H1 (cell line): ENCODE measurements around the gene C3orf49. TPM values are rescaled to one million over a fixed set of nuclear protein-coding genes. Genes with fewer than 3 reads are reported as not detected.

ENCODE experiments used
- CTCF ChIA-PET: fragments of 300-600 bp; sonication (Branson Sonifier 250); formaldehyde crosslinking; loops from one replicate; lab custom pipeline; 2021; ENCODE audit not compliant: partially characterized antibody; lab: Charles Lee
- POLR2A ChIA-PET: fragments of 300-600 bp; sonication (Branson Sonifier 250); formaldehyde crosslinking; loops from one replicate; lab custom pipeline; 2021; ENCODE audit warnings: inconsistent platforms; ENCODE audit not compliant: partially characterized antibody; lab: Charles Lee
- DNase-seq, 2 experiments: peaks; one replicate each; pipeline versions ENCODE4 v3.0.0 to v3.0.0-alpha.2; 2010 to 2022; ENCODE audit warnings: low spot score in 2 of 2, low read depth in 1 of 2, mixed read lengths in 1 of 2
- FAIRE-seq: peaks from 2 replicates; lab custom pipeline; 2011; peaks lifted over from hg19 to GRCh38; lab: Jason Lieb, UNC
- H2AFZ ChIP-seq: 2 replicates; pipeline ENCODE4 v1.8.1; 2012; ENCODE audit warnings: low read length, inconsistent platforms
- H2AK5ac ChIP-seq: 2 replicates; pipeline ENCODE4 v1.6.1; 2013; ENCODE audit warnings: low read depth, low read length
- H2BK120ac ChIP-seq: replicated peaks from 2 replicates; pipeline ENCODE3; 2013; ENCODE audit warnings: low read depth, low read length, inconsistent platforms
- H2BK12ac ChIP-seq: 2 replicates; pipeline ENCODE4 v1.6.1; 2013; ENCODE audit warnings: low read depth, low read length
- H2BK15ac ChIP-seq: 2 replicates; pipeline ENCODE4 v1.6.1; 2013; ENCODE audit warnings: low read length
- H2BK20ac ChIP-seq: 2 replicates; pipeline ENCODE4 v1.6.1; 2013; ENCODE audit warnings: low read length
- H2BK5ac ChIP-seq: 2 replicates; pipeline ENCODE4 v1.6.1; 2013; ENCODE audit warnings: low read depth, low read length
- H3K14ac ChIP-seq: 2 replicates; pipeline ENCODE4 v1.6.1; 2013; ENCODE audit warnings: inconsistent platforms; ENCODE audit not compliant: insufficient read length
- H3K18ac ChIP-seq: 2 replicates; pipeline ENCODE4 v1.6.1; 2013; ENCODE audit warnings: low read length; ENCODE audit errors: extremely low read depth
- H3K23ac ChIP-seq: 2 replicates; pipeline ENCODE4 v1.6.1; 2013; ENCODE audit warnings: inconsistent platforms; ENCODE audit not compliant: insufficient read length
- H3K23me2 ChIP-seq: 2 replicates; pipeline ENCODE4 v1.6.1; 2013; ENCODE audit warnings: low read depth, low read length
- H3K27ac ChIP-seq: 2 replicates; pipeline ENCODE4 v1.6.1; 2011; ENCODE audit warnings: low read depth, low read length, inconsistent platforms
- H3K27me3 ChIP-seq, 4 experiments: replicated peaks in 1 of 4; 1 replicate in 1 of 4; 2 replicates in 3 of 4; pipeline versions ENCODE4 v1.6.1 to v1.8.1; 2011 to 2013; ENCODE audit warnings: low read length in 3 of 4, mild to moderate bottlenecking in 3 of 4, inconsistent platforms in 2 of 4, mixed read lengths in 2 of 4, moderate library complexity in 1 of 4; ENCODE audit not compliant: control insufficient read depth in 3 of 4, insufficient read depth in 3 of 4; ENCODE audit errors: extremely low read depth in 1 of 4
- H3K36me3 ChIP-seq, 4 experiments: 2 replicates each; pipeline versions ENCODE4 v1.6.1 to v1.8.1; 2011 to 2013; ENCODE audit warnings: mild to moderate bottlenecking in 4 of 4, low read length in 3 of 4, moderate library complexity in 2 of 4, control low read depth in 1 of 4, inconsistent platforms in 1 of 4; ENCODE audit not compliant: insufficient read depth in 4 of 4, control insufficient read depth in 2 of 4
- H3K4ac ChIP-seq: replicated peaks from 2 replicates; pipeline ENCODE3; 2013; ENCODE audit warnings: low read length, low read depth, mixed read lengths, inconsistent platforms; ENCODE audit not compliant: insufficient read length
- H3K4me1 ChIP-seq, 4 experiments: replicated peaks in 1 of 4; 1 replicate in 1 of 4; 2 replicates in 3 of 4; pipeline versions ENCODE4 v1.6.1 to v1.8.1; 2011 to 2013; ENCODE audit warnings: low read length in 3 of 4, inconsistent platforms in 2 of 4, mixed read lengths in 1 of 4; ENCODE audit not compliant: insufficient read depth in 4 of 4, control insufficient read depth in 3 of 4
- H3K4me2 ChIP-seq, 2 experiments: 2 replicates each; pipeline versions ENCODE4 v1.6.1 to v1.8.1; 2011 to 2013; ENCODE audit warnings: low read depth in 2 of 2, low read length in 2 of 2, control low read depth in 1 of 2, inconsistent platforms in 1 of 2, mild to moderate bottlenecking in 1 of 2; ENCODE audit not compliant: insufficient read depth in 1 of 2
- H3K4me3 ChIP-seq, 4 experiments: fragments of 200-600, 300-600 bp in 1 of 4; sonication (generic), shearing (Covaris generic), sonication (Bioruptor Twin) in 1 of 4; 2 replicates each; pipeline versions ENCODE4 v1.5.1 to v1.8.1; 2011 to 2016; ENCODE audit warnings: low read length in 4 of 4, low read depth in 3 of 4, control low read depth in 2 of 4, inconsistent platforms in 2 of 4, mild to moderate bottlenecking in 2 of 4, mixed read lengths in 1 of 4, moderate library complexity in 1 of 4; ENCODE audit not compliant: insufficient read depth in 2 of 4; ENCODE audit errors: extremely low read depth in 1 of 4
- H3K56ac ChIP-seq: replicated peaks from 2 replicates; pipeline ENCODE3; 2013; ENCODE audit warnings: low read depth, mild to moderate bottlenecking, mixed read lengths, low read length, inconsistent platforms; ENCODE audit not compliant: insufficient read length
- H3K79me1 ChIP-seq: 2 replicates; pipeline ENCODE4 v1.6.1; 2013; ENCODE audit warnings: low read depth, low read length, control low read depth
- H3K79me2 ChIP-seq, 2 experiments: 2 replicates each; pipeline versions ENCODE4 v1.6.1 to v1.8.1; 2012 to 2013; ENCODE audit warnings: low read length in 2 of 2, mild to moderate bottlenecking in 2 of 2, inconsistent platforms in 1 of 2; ENCODE audit not compliant: insufficient read depth in 2 of 2, control insufficient read depth in 1 of 2
- H3K9ac ChIP-seq, 4 experiments: replicated peaks in 1 of 4; 1 replicate in 1 of 4; 2 replicates in 3 of 4; pipeline versions ENCODE4 v1.6.1 to v1.8.1; 2011 to 2013; ENCODE audit warnings: low read depth in 3 of 4, low read length in 3 of 4, control low read depth in 2 of 4, mild to moderate bottlenecking in 2 of 4, moderate library complexity in 2 of 4, inconsistent platforms in 1 of 4; ENCODE audit errors: extremely low read depth in 1 of 4
- H3K9me3 ChIP-seq, 2 experiments: 2 replicates each; pipeline versions ENCODE4 v1.6.1 to v1.8.1; 2012 to 2013; ENCODE audit warnings: mild to moderate bottlenecking in 2 of 2, moderate library complexity in 2 of 2, control low read depth in 1 of 2, inconsistent platforms in 1 of 2, low read depth in 1 of 2, low read length in 1 of 2, mixed read lengths in 1 of 2; ENCODE audit not compliant: insufficient read depth in 2 of 2
- H4K20me1 ChIP-seq, 2 experiments: replicated peaks in 1 of 2; 2 replicates each; pipeline versions ENCODE3 to v1.8.1; 2011 to 2013; ENCODE audit warnings: inconsistent platforms in 2 of 2, low read length in 2 of 2, mild to moderate bottlenecking in 1 of 2; ENCODE audit not compliant: insufficient read depth in 2 of 2, control insufficient read depth in 1 of 2
- H4K5ac ChIP-seq: 2 replicates; pipeline ENCODE4 v1.6.1; 2013; ENCODE audit warnings: low read length, low read depth, mixed read lengths, inconsistent platforms; ENCODE audit not compliant: insufficient read length
- H4K8ac ChIP-seq: 2 replicates; pipeline ENCODE4 v1.8.0; 2013; ENCODE audit warnings: mild to moderate bottlenecking, moderate library complexity, low read length, inconsistent platforms; ENCODE audit not compliant: insufficient read depth; ENCODE audit errors: extremely low read depth
- H4K91ac ChIP-seq: replicated peaks from 2 replicates; pipeline ENCODE3; 2013; ENCODE audit warnings: low read length, mixed read lengths, inconsistent platforms; ENCODE audit not compliant: insufficient read length
- ATF3 ChIP-seq: IDR thresholded peaks from 2 replicates; pipeline ENCODE4 v1.6.1; 2011; ENCODE audit warnings: low read depth, mild to moderate bottlenecking, low read length; ENCODE audit not compliant: insufficient read depth
- CHD2 ChIP-seq: IDR thresholded peaks from 2 replicates; pipeline ENCODE4 v1.6.1; 2012; ENCODE audit warnings: low read length, improper control_type of control experiment
- CTBP2 ChIP-seq: IDR thresholded peaks from 2 replicates; pipeline ENCODE4 v1.7.0; 2011; ENCODE audit warnings: borderline replicate concordance, mild to moderate bottlenecking, moderate library complexity, mixed read lengths, low read length; ENCODE audit not compliant: insufficient read depth, insufficient read length
- CTCF ChIP-seq, 3 experiments: IDR thresholded peaks; 1 replicate in 2 of 3; 2 replicates in 1 of 3; pipeline versions ENCODE4 v1.5.1 to v1.6.1; 2011; ENCODE audit warnings: low read length in 3 of 3, mild to moderate bottlenecking in 3 of 3, inconsistent platforms in 2 of 3, low read depth in 1 of 3, moderate library complexity in 1 of 3; ENCODE audit not compliant: insufficient read depth in 1 of 3; ENCODE audit errors: control extremely low read depth in 1 of 3
- E2F6 ChIP-seq: IDR thresholded peaks from 2 replicates; pipeline ENCODE4 v1.6.1; 2012; ENCODE audit warnings: inconsistent platforms
- PHF8 ChIP-seq: fragments of 200-600 bp; sonication (generic); conservative IDR thresholded peaks from 2 replicates; pipeline ENCODE4 v1.7.1; 2012; ENCODE audit warnings: low read depth, mild to moderate bottlenecking, inconsistent platforms, low read length, moderate library complexity
- RAD21 ChIP-seq, 2 experiments: IDR thresholded peaks in 1 of 2; conservative IDR thresholded peaks in 1 of 2; 2 replicates each; pipeline ENCODE4 v1.6.1; 2011; ENCODE audit warnings: low read depth in 2 of 2, low read length in 2 of 2, improper control_type of control experiment in 1 of 2, inconsistent platforms in 1 of 2, mild to moderate bottlenecking in 1 of 2, moderate library complexity in 1 of 2
- SIN3A ChIP-seq, 2 experiments: IDR thresholded peaks in 1 of 2; conservative IDR thresholded peaks in 1 of 2; 2 replicates each; pipeline ENCODE4 v1.6.1; 2011 to 2012; ENCODE audit warnings: low read length in 2 of 2, improper control_type of control experiment in 1 of 2, low read depth in 1 of 2, mild to moderate bottlenecking in 1 of 2
- SRF ChIP-seq: IDR thresholded peaks from 2 replicates; pipeline ENCODE4 v1.6.1; 2011; ENCODE audit warnings: mild to moderate bottlenecking, low read depth, low read length, moderate library complexity
- WGBS, 2 experiments: shearing (Covaris generic) in 1 of 2; methylation state at CpG; one replicate each; pipeline versions ENCODE4 v1.1.6 to v1.1.7; 2013 to 2015; ENCODE audit warnings: low lambda C conversion rate in 2 of 2, mixed read lengths in 2 of 2, inconsistent platforms in 1 of 2, low coverage in 1 of 2, missing lambda C conversion rate in 1 of 2; ENCODE audit not compliant: insufficient replicate concordance in 2 of 2, insufficient coverage in 1 of 2, insufficient read length in 1 of 2; ENCODE audit errors: extremely low coverage in 1 of 2, missing lambda C conversion rate in 1 of 2; 5-methylcytosine and 5-hydroxymethylcytosine counted together
- polyA plus RNA-seq, 7 experiments: library from polyadenylated mRNA; depleted of rRNA in 3 of 7; stranded (reverse) in 5 of 7; unstranded in 2 of 7; fragments of >200 nt in 5 of 7; fragments of 200-250 nt in 2 of 7; gene quantifications; 1 replicate in 5 of 7; 2 replicates in 1 of 7; 4 replicates in 1 of 7; pipeline versions ENCODE4 v1.2.1 to v1.2.3, GENCODE V29; 2011 to 2013; ENCODE audit warnings: missing spikeins in 2 of 7, mixed read lengths in 2 of 7
- total RNA-seq: library from RNA; stranded (reverse); fragmentation: NEBNext Ultra II Directional; extraction: Animal tissue kit (Norgen Biotek cat#: 25700); gene quantifications from 2 replicates; pipeline ENCODE4 v1.2.1, GENCODE V29; 2021

C3orf49 gene
- total and polyA plus RNA-seq, 2 of the 8 experiments (the other 6 are each of a cell fraction or from before 2014, with no cell fraction given): not detected

GRCh38 chr3:63864965-63865327, 45.8 kb downstream of the C3orf49 start:
- Histone ChIP-seq H4K91ac (no peak overlapping the region), H3K4me2 (peak overlapping the region; percentile 72 to 78), H3K14ac (no peak overlapping the region), H2BK5ac (no peak overlapping the region), H3K56ac (no peak overlapping the region), H3K79me1 (no peaks in the 10 kb centered on the region; the same call in 1 of the 2 replicates), H2BK12ac (no peak overlapping the region), H3K23ac (no peak overlapping the region), H3K27ac (no peak overlapping the region), H4K20me1 (no peaks in the 10 kb centered on the region), H3K79me2 (peaks cover 0 to 50% of the 10 kb centered on the region in 2 experiments; a peak in 2 of 4 replicates), H4K8ac (no peak overlapping the region), H3K4ac (no peak overlapping the region), H2BK15ac (no peak overlapping the region), H3K4me1 (peaks cover 5 to 20% (median 11%) of the 10 kb centered on the region in 4 experiments), H2BK20ac (no peak overlapping the region), H3K9me3 (no peaks in the 10 kb centered on the region), H3K9ac (0 out of 7 replicates have a peak overlapping the region, but pooled peaks of 1 of the 4 experiments have one; percentile 0), H3K36me3 (no peaks in the 10 kb centered on the region), H2AFZ (no peak overlapping the region), H3K18ac (no peak overlapping the region), H3K4me3 (peak overlapping the region; percentile 65 to 97 (median 72)), H3K23me2 (peaks cover 6% of the 10 kb centered on the region), H2BK120ac (no peak overlapping the region), H4K5ac (no peak overlapping the region), H3K27me3 (no peaks in the 10 kb centered on the region), H2AK5ac (no peak overlapping the region)
- no peak for DNase-seq
- TF ChIP-seq SRF (no peak), CTBP2 (no peak), CHD2 (no peak), SIN3A (conservative IDR thresholded peaks at IDR 0.05 in 1 of 2, IDR thresholded peaks at IDR 0.05 in 1 of 2; ENCODE audit: low read depth in 1 of 2, low read length in 2 of 2) (no peak), E2F6 (no peak), ATF3 (no peak), RAD21 (IDR thresholded peaks at IDR 0.05 in 1 of 2, conservative IDR thresholded peaks at IDR 0.05 in 1 of 2; ENCODE audit: low read depth in 2 of 2, low read length in 2 of 2) (no peak), CTCF (IDR thresholded peaks at IDR 0.05; ENCODE audit: control extremely low read depth in 1 of 3, insufficient read depth in 1 of 3, low read depth in 1 of 3, low read length in 3 of 3) (no peak), PHF8 (no peak)
- 61% methylated on average over 3 of the region's 3 CpGs; no CpG with 5 or more reads in 1 of the 2 experiments for WGBS, 2 experiments
- FAIRE-seq: peak; percentile 68
- POLR2A ChIA-PET: interaction anchor here (0.6 kb wide), 1 partner anchor 364 kb away, joined by 4 read pairs; no protein-coding TSS in a partner anchor
- CTCF ChIA-PET: no interaction called here
